ENCODE results near the gene CRYBG2. TPM values are rescaled to one million over a fixed set of nuclear protein-coding genes. Genes with fewer than 3 reads are reported as not detected.
"Not testable (repeated sequence)": the region's sequence is repeated elsewhere in the genome, so short reads cannot be mapped to it uniquely, and the experiment has no call there.

Gene CRYBG2
- total RNA-seq, 1 donor from 2014 or later: 0.51 TPM

- no peak for DNase-seq (ENCODE audit: low read depth in 2 of 2)
Measured at GRCh38 chr1:26295194-26296138, 58.5 kb downstream of the CRYBG2 start.

GRCh38 chr1:26293911-26294463 lies 59.9 kb downstream of the CRYBG2 start:
- no peak for DNase-seq (ENCODE audit: low read depth in 2 of 2)

- DNase-seq (ENCODE audit: low read depth in 2 of 2): not testable (repeated sequence)
Measured at GRCh38 chr1:26292735-26293134, 61.2 kb downstream of the CRYBG2 start.

- DNase-seq (ENCODE audit: low read depth in 2 of 2): no peak
Measured at GRCh38 chr1:26291939-26292338, 62.0 kb downstream of the CRYBG2 start.

GRCh38 chr1:26291433-26291832 lies 62.5 kb downstream of the CRYBG2 start:
- no peak for DNase-seq (ENCODE audit: low read depth in 2 of 2)

GRCh38 chr1:26290882-26291261 lies 63.1 kb downstream of the CRYBG2 start:
- no peak for DNase-seq (ENCODE audit: low read depth in 2 of 2)

- DNase-seq (ENCODE audit: low read depth in 2 of 2): no peak
Measured at GRCh38 chr1:26290122-26290881, 63.6 kb downstream of the CRYBG2 start.

GRCh38 chr1:26289158-26290059 lies 64.5 kb downstream of the CRYBG2 start:
- DNase-seq (ENCODE audit: low read depth in 2 of 2): no peak

- DNase-seq (ENCODE audit: low read depth in 2 of 2): no peak
Measured at GRCh38 chr1:26288311-26288941, 65.5 kb downstream of the CRYBG2 start.

- DNase-seq (ENCODE audit: low read depth in 2 of 2): no peak
Measured at GRCh38 chr1:26287811-26288210, 66.1 kb downstream of the CRYBG2 start.

- DNase-seq (ENCODE audit: low read depth in 2 of 2): no peak
Measured at GRCh38 chr1:26287033-26287711, 66.8 kb downstream of the CRYBG2 start.

- no peak for DNase-seq (ENCODE audit: low read depth in 2 of 2)
Measured at GRCh38 chr1:26286064-26286416, 67.9 kb downstream of the CRYBG2 start.

GRCh38 chr1:26285366-26286063 lies 68.4 kb downstream of the CRYBG2 start:
- DNase-seq (ENCODE audit: low read depth in 2 of 2): peak in 1 of 2 donors; percentile 43

- DNase-seq (ENCODE audit: low read depth in 2 of 2): peak; percentile 40 to 88
Measured at GRCh38 chr1:26284597-26285347, 69.2 kb downstream of the CRYBG2 start.

GRCh38 chr1:26283871-26284596 lies 69.9 kb downstream of the CRYBG2 start:
- no peak for DNase-seq (ENCODE audit: low read depth in 2 of 2)

GRCh38 chr1:26283279-26283853 lies 70.6 kb downstream of the CRYBG2 start:
- no peak for DNase-seq (ENCODE audit: low read depth in 2 of 2)

- DNase-seq (ENCODE audit: low read depth in 2 of 2): no peak
Measured at GRCh38 chr1:26282401-26282918, 71.5 kb downstream of the CRYBG2 start.

- no peak for DNase-seq (ENCODE audit: low read depth in 2 of 2)
Measured at GRCh38 chr1:26281971-26282370, 72.0 kb downstream of the CRYBG2 start.
